HG02763 (cell line): Measurements from ENCODE around the gene GRB2.
"Not testable (repeated sequence)": the region's sequence is repeated elsewhere in the genome, so short reads cannot be mapped to it uniquely, and the experiment has no call there.

ENCODE experiments used
- ATAC-seq: cut with Tn5 transposase; IDR thresholded peaks from one replicate; pipeline ENCODE4 v1.9.1; 2021; ENCODE audit warnings: mild to moderate bottlenecking, moderate library complexity; ENCODE audit not compliant: unreplicated experiment

The GRB2 gene

GRCh38 chr17:75288770-75289114, 116.7 kb downstream of the GRB2 start:
- peak; percentile 2 for ATAC-seq

GRCh38 chr17:75288359-75288758, 117.1 kb downstream of the GRB2 start:
- no peak for ATAC-seq

DNA sequence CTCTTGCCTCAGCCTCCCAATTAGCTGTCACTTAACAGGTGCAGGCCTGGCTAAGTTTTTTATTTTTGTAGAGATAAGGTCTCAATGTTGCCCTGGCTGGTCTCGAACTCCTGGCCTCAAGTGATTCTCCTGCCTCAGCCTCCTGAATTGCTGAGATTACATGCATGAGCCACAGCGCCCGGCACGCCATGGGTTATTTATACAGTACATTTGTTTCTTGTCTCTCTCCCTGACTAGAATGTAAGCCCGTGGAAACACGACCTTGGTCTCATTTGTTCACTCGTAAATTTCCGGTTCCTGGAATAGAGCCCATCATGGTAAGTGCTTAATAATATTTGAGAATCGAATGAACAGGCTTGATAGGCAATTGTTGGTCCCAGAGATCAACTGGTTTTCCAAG, 118.3 kb downstream of the GRB2 start:
- ATAC-seq, result no peak

- no peak for ATAC-seq
These were observed 120.4 kb downstream of the GRB2 start for GRCh38 chr17:75285123-75285522.

DNA sequence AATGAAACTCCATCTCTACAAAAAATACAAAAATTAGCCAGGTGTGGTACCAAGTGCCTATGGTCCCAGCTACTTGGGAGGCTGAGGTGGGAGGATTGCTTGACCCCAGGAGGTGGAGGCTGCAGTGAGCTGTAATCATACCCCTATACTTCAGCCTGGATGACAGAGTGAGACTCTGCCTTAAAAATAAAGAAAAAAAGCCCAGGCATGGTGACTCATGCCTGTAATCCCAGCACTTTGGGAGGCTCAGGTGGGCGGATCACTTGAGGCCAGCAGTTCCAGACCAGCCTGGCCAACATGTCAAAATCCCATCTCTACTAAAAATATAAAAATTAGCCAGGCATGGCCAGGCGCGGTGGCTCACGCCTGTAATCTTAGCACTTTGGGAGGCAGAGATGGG, 125.3 kb downstream of the GRB2 start:
- not testable (repeated sequence) for ATAC-seq

- ATAC-seq, result no peak
These were observed 127.8 kb downstream of the GRB2 start for GRCh38 chr17:75277664-75278071.

GRCh38 chr17:75273977-75274708, 131.3 kb downstream of the GRB2 start:
- no peak for ATAC-seq

DNA sequence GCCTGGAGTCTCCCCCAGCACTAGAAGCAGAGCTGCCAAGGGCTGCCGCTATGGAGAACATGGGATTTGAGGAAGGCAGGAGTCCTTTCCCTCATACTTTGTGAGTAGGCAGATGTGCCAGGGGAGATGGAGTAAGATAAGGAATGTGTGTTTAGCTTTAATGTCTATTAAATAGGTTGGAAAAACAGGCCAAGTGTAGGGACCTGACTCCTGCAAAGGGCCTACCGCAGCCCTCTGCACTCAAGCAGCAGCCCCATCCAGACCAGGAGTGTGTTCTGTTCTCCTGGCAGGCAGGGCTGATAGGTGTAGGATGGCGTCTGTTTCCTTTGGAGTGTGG, 132.7 kb downstream of the GRB2 start:
- no peak for ATAC-seq

- ATAC-seq, result no peak
These were observed 133.3 kb downstream of the GRB2 start for GRCh38 chr17:75271955-75272847.

DNA sequence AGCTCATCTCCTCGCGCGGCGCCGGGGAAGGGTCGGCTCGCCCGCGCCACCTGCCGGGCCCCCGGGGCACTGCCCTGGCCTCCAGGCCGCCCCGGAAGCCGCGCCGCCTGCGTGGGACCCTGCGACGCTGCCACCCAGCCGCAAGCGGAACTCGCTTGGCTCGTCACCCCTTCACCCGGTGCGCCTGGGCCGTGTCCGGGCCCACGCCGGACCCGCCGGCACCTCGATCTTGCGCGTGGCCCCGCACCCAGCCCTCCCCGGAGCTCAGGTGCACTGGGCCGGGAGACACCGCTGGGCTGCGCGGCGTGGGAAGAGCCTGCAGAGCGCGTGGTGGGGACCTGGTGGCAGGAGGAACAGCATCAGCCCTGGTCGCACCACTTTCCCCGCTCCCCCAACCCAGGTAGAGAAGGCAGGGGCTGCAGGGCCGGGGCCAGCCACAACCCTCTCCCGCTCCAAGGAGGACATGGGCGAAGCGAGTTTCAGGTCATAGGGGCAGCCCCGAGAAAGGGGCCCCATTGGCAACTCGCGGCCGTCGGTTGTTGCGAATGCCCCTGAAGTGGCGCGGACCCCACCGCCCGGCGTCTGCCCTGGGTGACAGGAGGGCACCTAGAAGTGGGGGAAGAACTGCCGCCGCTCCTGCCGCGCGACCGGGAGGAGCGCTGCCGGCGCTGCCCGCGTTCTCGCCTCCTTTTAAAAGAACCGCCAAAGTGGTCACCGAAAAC, 134.1 kb downstream of the GRB2 start:
- ATAC-seq, result peak; percentile 74

DNA sequence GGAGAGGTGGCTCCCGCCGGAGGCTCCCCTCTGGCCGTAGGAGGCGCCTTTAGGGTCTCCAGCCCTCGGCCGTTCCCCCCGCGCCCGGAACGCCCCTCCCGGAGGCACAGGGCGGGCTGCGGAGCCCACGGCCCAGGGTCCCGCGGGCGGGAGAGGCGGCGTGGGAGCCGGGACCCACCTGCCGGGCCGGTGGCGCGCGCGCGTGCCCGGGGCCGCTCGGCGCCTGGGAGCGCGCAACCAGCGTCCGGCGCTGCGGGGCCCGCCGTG, 134.6 kb downstream of the GRB2 start, which contains the start of gene MIF4GD:
Gene MIF4GD (minus strand): TSS at position 266 of the 267 bp plus-strand sequence. CDS start 1,036 bp downstream, outside the sequence.
- ATAC-seq, result peak; percentile 29

- ATAC-seq, result peak; percentile 32
These were observed 135.1 kb downstream of the GRB2 start for GRCh38 chr17:75270218-75270965.

DNA sequence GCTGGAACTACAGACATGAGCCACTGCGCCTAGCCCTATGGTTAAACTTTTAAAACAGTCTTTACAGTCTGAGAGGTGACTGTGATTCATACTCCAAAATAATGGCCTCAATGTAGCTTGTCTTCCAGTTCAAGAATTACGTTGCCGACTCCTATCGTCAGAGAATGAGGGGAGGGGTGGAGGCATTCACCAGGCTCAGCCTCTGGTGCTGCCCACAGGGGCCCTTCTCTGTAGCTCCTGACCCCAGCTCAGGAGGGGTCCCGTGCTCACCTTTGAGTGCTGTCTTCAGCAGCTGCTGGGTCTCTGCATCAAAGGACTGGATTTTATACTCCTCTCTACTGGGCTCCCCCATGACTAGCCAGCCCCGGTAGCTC, 135.6 kb downstream of the GRB2 start:
- ATAC-seq, result no peak
